ENCODE data around the gene ANKRD34A. TPM values are rescaled to one million over a fixed set of nuclear protein-coding genes. Genes with fewer than 3 reads are reported as not detected.

The ANKRD34A gene
- total RNA-seq, 1 experiment from 2014 or later: 1.1 TPM

GRCh38 chr1:145991735-145992412 lies 27.5 kb upstream of the ANKRD34A start:
- DNase-seq (ENCODE audit: low read depth, low spot score): no peak
- Histone ChIP-seq H4K20me1 (ENCODE audit: insufficient read depth) (no peaks in the 10 kb centered on the region), H3K4me1 (ENCODE audit: control insufficient read depth in 1 of 2, insufficient read depth in 2 of 2, low read length in 2 of 2) (peaks cover 2 to 5% of the 10 kb centered on the region in 2 experiments; a peak in 2 of 4 replicates), H3K27me3 (ENCODE audit: insufficient read depth, low read length) (no peaks in the 10 kb centered on the region), H3K9me3 (ENCODE audit: control insufficient read depth in 1 of 2, insufficient read depth in 1 of 2, low read depth in 1 of 2, low read length in 2 of 2) (no peaks in the 10 kb centered on the region), H3K27ac (ENCODE audit: low read depth, low read length) (no peak overlapping the region), H3K4me3 (replicated peaks in 1 of 2; ENCODE audit: low read depth in 1 of 2, low read length in 2 of 2) (no peak overlapping the region), H3K79me2 (ENCODE audit: insufficient read depth, low read length) (no peaks in the 10 kb centered on the region), H3K9ac (ENCODE audit: low read length) (no peak overlapping the region), H3K36me3 (ENCODE audit: control insufficient read depth in 1 of 2, insufficient read depth in 2 of 2, low read length in 2 of 2) (no peaks in the 10 kb centered on the region), H2AFZ (ENCODE audit: low read depth, low read length, poor library complexity, severe bottlenecking) (no peak overlapping the region), H3K9me2 (ENCODE audit: insufficient read depth) (no peaks in the 10 kb centered on the region), H3K4me2 (ENCODE audit: low read length) (no peak overlapping the region)
- no peak for ATAC-seq
- ChIA-PET POLR2A (interaction anchor here (2.8 kb wide), 1 partner anchor 12 kb away, joined by 6 read pairs; no protein-coding TSS in a partner anchor), RAD21 (ENCODE audit: low non-redundant PET in 1 of 2, low total read pairs in 2 of 2, uncharacterized antibody in 2 of 2, unreplicated experiment in 2 of 2) (no interaction called here), CTCF (interaction anchor here (2.3 kb wide), 1 partner anchor 15 kb away, joined by 11 read pairs; no protein-coding TSS in a partner anchor)
- no peak for TF ChIP-seq TCF7L2 (IDR thresholded peaks at IDR 0.05; ENCODE audit: borderline replicate concordance, extremely low read depth, insufficient read depth, insufficient read length)
- no peak for TF ChIP-seq EGR1 (IDR thresholded peaks at IDR 0.05; ENCODE audit: low read depth)
- TF ChIP-seq POLR2AphosphoS5 (IDR thresholded peaks at IDR 0.05; ENCODE audit: low read depth, low read length): no peak
- TF ChIP-seq RAD21 (IDR thresholded peaks at IDR 0.05; ENCODE audit: low read depth): no peak
- intact Hi-C loops (cut with micrococcal nuclease): no loop called here
- BruUV-seq (replicated peaks): no TSS peak

- Histone ChIP-seq H3K27ac (ENCODE audit: low read depth, low read length) (no peak overlapping the region), H3K27me3 (ENCODE audit: insufficient read depth, low read length) (no peaks in the 10 kb centered on the region), H3K4me2 (ENCODE audit: low read length) (no peak overlapping the region), H2AFZ (ENCODE audit: low read depth, low read length, poor library complexity, severe bottlenecking) (peak overlapping the region; percentile 48), H3K4me1 (ENCODE audit: control insufficient read depth in 1 of 2, insufficient read depth in 2 of 2, low read length in 2 of 2) (peaks cover 13 to 19% of the 10 kb centered on the region in 2 experiments), H4K20me1 (ENCODE audit: insufficient read depth) (no peaks in the 10 kb centered on the region), H3K36me3 (ENCODE audit: control insufficient read depth in 1 of 2, insufficient read depth in 2 of 2, low read length in 2 of 2) (no peaks in the 10 kb centered on the region), H3K4me3 (replicated peaks in 1 of 2; ENCODE audit: low read depth in 1 of 2, low read length in 2 of 2) (no peak overlapping the region), H3K79me2 (ENCODE audit: insufficient read depth, low read length) (no peaks in the 10 kb centered on the region), H3K9me3 (ENCODE audit: control insufficient read depth in 1 of 2, insufficient read depth in 1 of 2, low read depth in 1 of 2, low read length in 2 of 2) (no peaks in the 10 kb centered on the region), H3K9me2 (ENCODE audit: insufficient read depth) (no peaks in the 10 kb centered on the region), H3K9ac (ENCODE audit: low read length) (no peak overlapping the region)
- DNase-seq (ENCODE audit: low read depth, low spot score): no peak
- RAD21 ChIA-PET (ENCODE audit: low non-redundant PET in 1 of 2, low total read pairs in 2 of 2, uncharacterized antibody in 2 of 2, unreplicated experiment in 2 of 2): no interaction called here
- ATAC-seq: no peak
- CTCF ChIA-PET: interaction anchor here (2.2 to 2.3 kb wide), 2 partner anchors 17 kb away, joined by 7 to 11 read pairs; no protein-coding TSS in a partner anchor
- POLR2A ChIA-PET: interaction anchor here (0.7 to 1.3 kb wide), 2 partner anchors 11 to 33 kb away, joined by 4 read pairs; no protein-coding TSS in a partner anchor
- no peak for TF ChIP-seq YY1 (IDR thresholded peaks at IDR 0.05; ENCODE audit: extremely low read depth, insufficient replicate concordance, low read depth, low read length)
- no peak for TF ChIP-seq RAD21 (IDR thresholded peaks at IDR 0.05; ENCODE audit: low read depth)
- TF ChIP-seq ELF1 (IDR thresholded peaks at IDR 0.05; ENCODE audit: borderline replicate concordance, low read depth): no peak
- no peak for TF ChIP-seq SIN3A (IDR thresholded peaks at IDR 0.05; ENCODE audit: low read depth)
- TF ChIP-seq JUND (IDR thresholded peaks at IDR 0.05): no peak
- no peak for TF ChIP-seq MAX (IDR thresholded peaks at IDR 0.05)
- no peak for TF ChIP-seq SRF (IDR thresholded peaks at IDR 0.05; ENCODE audit: low read depth)
- intact Hi-C loops (cut with micrococcal nuclease): no loop called here
- BruUV-seq (replicated peaks): no TSS peak
Observed at GRCh38 chr1:145990249-145990855, 26.0 kb upstream of the ANKRD34A start.

Measured in HCT116 (cell line).